IMR-90 (cell line): ENCODE measurements around the gene IP6K3. TPM values are rescaled to one million over a fixed set of nuclear protein-coding genes. Genes with fewer than 3 reads are reported as not detected.

Experiments used
- ATAC-seq: fragments of 200-7000 bp; cut with Tn5 transposase; 2 replicates; pipeline ENCODE4 v1.9.1; 2020; ENCODE audit warnings: low read depth, mild to moderate bottlenecking, moderate library complexity
- BruUV-seq: library from RNA; stranded (reverse); fragments of 400-500 nt; replicated peaks from 2 replicates; lab custom pipeline; 2021; lab: Mats Ljungman, UMichigan
- CTCF ChIA-PET: fragments of 300-600 bp; formaldehyde crosslinking; extraction: SDS; loops from one replicate; lab custom pipeline; 2021; ENCODE audit warnings: antibody characterized with exemption; lab: Yijun Ruan, JAX
- POLR2A ChIA-PET: fragments of 300-600 bp; sonication (Branson Sonifier 250); formaldehyde crosslinking; loops from one replicate; lab custom pipeline; 2022; ENCODE audit warnings: antibody characterized with exemption; ENCODE audit not compliant: unreplicated experiment; lab: Charles Lee
- DNase-seq: peaks from one replicate; pipeline ENCODE4 v3.0.0; 2013
- H2AFZ ChIP-seq: replicated peaks from 2 replicates; pipeline ENCODE3; 2013; ENCODE audit warnings: low read length, mild to moderate bottlenecking; ENCODE audit not compliant: poor library complexity
- H2AK5ac ChIP-seq: 2 replicates; pipeline ENCODE4 v1.6.1; 2013; ENCODE audit warnings: low read depth, low read length, inconsistent platforms
- H2AK9ac ChIP-seq: replicated peaks from 2 replicates; pipeline ENCODE3; 2013; ENCODE audit warnings: mild to moderate bottlenecking, low read depth, low read length, moderate library complexity; ENCODE audit not compliant: poor library complexity
- H2BK120ac ChIP-seq: 2 replicates; pipeline ENCODE4 v1.6.1; 2013; ENCODE audit warnings: low read depth, low read length, inconsistent platforms
- H2BK15ac ChIP-seq: 3 replicates; pipeline ENCODE4 v1.6.1; 2013; ENCODE audit warnings: low read depth, low read length, inconsistent platforms
- H2BK20ac ChIP-seq: 2 replicates; pipeline ENCODE4 v1.6.1; 2013; ENCODE audit warnings: low read depth, mild to moderate bottlenecking, inconsistent platforms, low read length, moderate library complexity
- H2BK5ac ChIP-seq: 2 replicates; pipeline ENCODE4 v1.6.1; 2013; ENCODE audit warnings: mild to moderate bottlenecking, low read depth, low read length, inconsistent platforms; ENCODE audit not compliant: poor library complexity, severe bottlenecking
- H3K14ac ChIP-seq: replicated peaks from 2 replicates; pipeline ENCODE4 v1.6.1; 2013; ENCODE audit warnings: low read depth, low read length, inconsistent platforms
- H3K18ac ChIP-seq: 2 replicates; pipeline ENCODE4 v1.6.1; 2013; ENCODE audit warnings: low read depth, low read length, control low read depth
- H3K23ac ChIP-seq: 2 replicates; pipeline ENCODE4 v1.6.1; 2013; ENCODE audit warnings: low read depth, low read length, inconsistent platforms
- H3K27ac ChIP-seq: 2 replicates; pipeline ENCODE4 v1.5.1; 2013; ENCODE audit warnings: mild to moderate bottlenecking, control low read depth, low read length; ENCODE audit not compliant: insufficient read depth
- H3K27me3 ChIP-seq: 2 replicates; pipeline ENCODE4 v1.6.1; 2013; ENCODE audit warnings: low read length; ENCODE audit not compliant: control insufficient read depth, insufficient read depth
- H3K36me3 ChIP-seq: 2 replicates; pipeline ENCODE4 v1.6.1; 2013; ENCODE audit warnings: low read length, mixed read lengths; ENCODE audit not compliant: control insufficient read depth, insufficient read depth
- H3K4ac ChIP-seq: 2 replicates; pipeline ENCODE4 v1.6.1; 2013; ENCODE audit warnings: low read depth, low read length, inconsistent platforms
- H3K4me1 ChIP-seq: 2 replicates; pipeline ENCODE4 v1.6.1; 2013; ENCODE audit warnings: low read length, mixed read lengths; ENCODE audit not compliant: control insufficient read depth, insufficient read depth
- H3K4me2 ChIP-seq: 2 replicates; pipeline ENCODE4 v1.6.1; 2013; ENCODE audit warnings: low read depth, mild to moderate bottlenecking, control low read depth, low read length, moderate library complexity
- H3K4me3 ChIP-seq: 2 replicates; pipeline ENCODE4 v1.5.1; 2013; ENCODE audit warnings: low read depth, mild to moderate bottlenecking, control low read depth, low read length, moderate library complexity; ENCODE audit not compliant: insufficient read depth
- H3K56ac ChIP-seq: 2 replicates; pipeline ENCODE4 v1.6.1; 2013; ENCODE audit warnings: low read length, inconsistent platforms; ENCODE audit not compliant: insufficient read depth; ENCODE audit errors: extremely low read depth
- H3K79me1 ChIP-seq, 2 experiments: 2 replicates each; pipeline ENCODE4 v1.6.1; 2013; ENCODE audit warnings: low read length in 2 of 2, inconsistent platforms in 1 of 2, low read depth in 1 of 2
- H3K9ac ChIP-seq: 2 replicates; pipeline ENCODE4 v1.6.1; 2013; ENCODE audit warnings: low read depth, low read length, control low read depth
- H3K9me1 ChIP-seq: 2 replicates; pipeline ENCODE4 v1.6.1; 2013; ENCODE audit warnings: low read length, inconsistent platforms; ENCODE audit not compliant: insufficient read depth
- H3K9me3 ChIP-seq: 2 replicates; pipeline ENCODE4 v1.6.1; 2013; ENCODE audit warnings: low read length; ENCODE audit not compliant: control insufficient read depth, insufficient read depth
- H4K20me1 ChIP-seq: 2 replicates; pipeline ENCODE4 v1.6.1; 2013; ENCODE audit warnings: low read length, inconsistent platforms; ENCODE audit not compliant: insufficient read depth
- H4K5ac ChIP-seq: 2 replicates; pipeline ENCODE4 v1.6.1; 2013; ENCODE audit warnings: mild to moderate bottlenecking, low read depth, low read length, control low read depth
- H4K8ac ChIP-seq, 2 experiments: 2 replicates each; pipeline ENCODE4 v1.6.1; 2013; ENCODE audit warnings: low read depth in 2 of 2, low read length in 2 of 2, control low read depth in 1 of 2, inconsistent platforms in 1 of 2
- H4K91ac ChIP-seq: 2 replicates; pipeline ENCODE4 v1.6.1; 2013; ENCODE audit warnings: low read depth, low read length, inconsistent platforms; ENCODE audit not compliant: insufficient read depth
- BHLHE40 ChIP-seq: fragments of 150-350 bp; IDR thresholded peaks from 2 replicates; pipeline ENCODE4 v1.6.1; 2016; ENCODE audit warnings: mild to moderate bottlenecking, low read depth, low read length
- NFE2L2 ChIP-seq: fragments of 150-350 bp; IDR thresholded peaks from 2 replicates; pipeline ENCODE4 v1.6.1; 2016; ENCODE audit warnings: low read depth, mild to moderate bottlenecking, low read length
- WGBS, 2 experiments: methylation state at CpG; one replicate each; pipeline versions ENCODE4 v1.1.5 to v1.1.7; 2013; ENCODE audit warnings: missing lambda C conversion rate in 2 of 2; ENCODE audit not compliant: insufficient read length in 1 of 2; ENCODE audit errors: extremely low coverage in 2 of 2; 5-methylcytosine and 5-hydroxymethylcytosine counted together
- dilution Hi-C: fragments of 300-500 bp; cut with HindIII; formaldehyde crosslinking; loops from one replicate; pipeline ENCODE4 v1.14.3; 2018; ENCODE audit warnings: low sequenced_read_pairs; ENCODE audit not compliant: unreplicated experiment
- in situ Hi-C: fragments of 300-500 bp; cut with MboI; formaldehyde crosslinking; loops from 3 replicates; pipeline ENCODE4 v1.14.3; 2019; ENCODE audit warnings: low sequenced_read_pairs, inconsistent platforms, mixed read lengths
- intact Hi-C: fragments of 100-400 bp; cut with micrococcal nuclease; formaldehyde crosslinking; loops from 2 replicates; pipeline ENCODE4 v1.10.0; 2022
- polyA plus RNA-seq, 3 experiments: library from polyadenylated mRNA; depleted of rRNA; stranded (reverse); fragments of >200 nt; gene quantifications; 2 replicates each; pipeline ENCODE4 v1.2.3, GENCODE V29; 2012; ENCODE audit warnings: low replicate concordance in 1 of 3
- total RNA-seq: library from RNA; depleted of rRNA; stranded (reverse); fragments of >200 nt; gene quantifications from 2 replicates; pipeline ENCODE4 v1.2.3, GENCODE V29; 2012

IP6K3 gene
- total and polyA plus RNA-seq, 2 of the 4 experiments (the other 2 are of a cell fraction): 0.18 to 0.51 TPM

DNA sequence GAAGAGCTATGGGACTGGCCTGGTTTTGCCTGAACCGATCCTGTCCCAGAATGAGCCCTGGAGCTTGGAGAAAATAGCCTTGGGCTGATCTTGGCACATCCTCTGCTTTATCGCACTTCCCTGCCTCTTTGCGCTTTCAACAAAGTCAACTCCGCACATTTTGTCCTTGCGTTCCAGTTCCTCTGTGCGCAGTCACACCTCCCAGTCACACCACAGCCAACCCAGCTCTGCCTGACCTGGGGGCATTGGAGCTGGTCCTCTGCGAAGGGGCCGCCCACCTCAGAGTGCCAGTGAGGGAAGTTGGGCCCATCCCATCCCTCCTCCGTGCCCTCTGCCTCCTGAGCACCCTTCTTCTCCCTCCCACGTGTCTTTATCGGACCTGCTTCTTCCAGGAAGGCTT, 18.3 kb downstream of the IP6K3 start:
- H4K91ac ChIP-seq: no peak overlapping the region
- no peaks in the 10 kb centered on the region for H3K36me3 ChIP-seq
- no peak overlapping the region for H3K27ac ChIP-seq
- no peak for TF ChIP-seq NFE2L2
- TF ChIP-seq BHLHE40: no peak
- H2AK9ac ChIP-seq: no peak overlapping the region
- no peak overlapping the region for H3K18ac ChIP-seq
- no peak overlapping the region for H2BK20ac ChIP-seq
- no peak overlapping the region for H2BK5ac ChIP-seq
- no peak for DNase-seq
- H2BK120ac ChIP-seq: no peak overlapping the region
- no peak overlapping the region for H4K5ac ChIP-seq
- no peak overlapping the region for H3K4me2 ChIP-seq
- no peak overlapping the region for H4K8ac ChIP-seq
- whole genome bisulfite sequencing, 2 experiments: 83% methylated on average over 10 of the region's 11 CpGs; no CpG with 5 or more reads in 1 of the 2 experiments
- no peak overlapping the region for H3K14ac ChIP-seq
- no peak overlapping the region for H2AFZ ChIP-seq
- H3K79me1 ChIP-seq: no peaks in the 10 kb centered on the region
- H2BK15ac ChIP-seq: no peak overlapping the region
- dilution Hi-C loops (no loop called here), in situ Hi-C loops (no loop called here), intact Hi-C loops (no loop called here)
- POLR2A ChIA-PET: no interaction called here
- CTCF ChIA-PET: interaction anchor here (1.5 kb wide), 1 partner anchor 15 kb away, joined by 3 read pairs; no protein-coding TSS in a partner anchor
- H2AK5ac ChIP-seq: no peak overlapping the region
- H3K9ac ChIP-seq: no peak overlapping the region
- BruUV-seq: no TSS peak
- H3K4ac ChIP-seq: no peak overlapping the region
- H3K9me3 ChIP-seq: no peaks in the 10 kb centered on the region
- H3K4me3 ChIP-seq: no peak overlapping the region
- H3K23ac ChIP-seq: no peak overlapping the region
- H4K20me1 ChIP-seq: no peaks in the 10 kb centered on the region
- H3K27me3 ChIP-seq: peaks cover 31% of the 10 kb centered on the region
- no peaks in the 10 kb centered on the region for H3K4me1 ChIP-seq
- H3K9me1 ChIP-seq: no peaks in the 10 kb centered on the region
- no peak for ATAC-seq
- H3K56ac ChIP-seq: no peak overlapping the region
